ENCODE data around the gene HDAC11.

The HDAC11 gene

DNA sequence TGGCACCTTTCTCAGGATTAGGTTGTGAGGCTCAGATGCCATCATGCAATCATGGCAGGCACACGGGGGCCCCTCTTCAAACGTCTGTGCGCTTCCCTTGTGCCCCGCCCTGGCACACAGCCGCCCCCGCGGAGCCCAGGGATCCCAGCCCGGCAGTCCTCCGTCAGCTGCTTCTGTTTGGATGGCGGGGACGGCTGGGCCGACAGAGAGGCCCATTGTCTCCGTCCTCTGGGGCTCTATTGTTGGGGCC, 849 bp upstream of the HDAC11 start:
- TF ChIP-seq TEAD4 (IDR thresholded peaks at IDR 0.05): no peak
- TF ChIP-seq TCF12 (IDR thresholded peaks at IDR 0.05; ENCODE audit: low read depth): no peak
- peak; percentile 79 for TF ChIP-seq EGR1 (IDR thresholded peaks at IDR 0.05)

DNA sequence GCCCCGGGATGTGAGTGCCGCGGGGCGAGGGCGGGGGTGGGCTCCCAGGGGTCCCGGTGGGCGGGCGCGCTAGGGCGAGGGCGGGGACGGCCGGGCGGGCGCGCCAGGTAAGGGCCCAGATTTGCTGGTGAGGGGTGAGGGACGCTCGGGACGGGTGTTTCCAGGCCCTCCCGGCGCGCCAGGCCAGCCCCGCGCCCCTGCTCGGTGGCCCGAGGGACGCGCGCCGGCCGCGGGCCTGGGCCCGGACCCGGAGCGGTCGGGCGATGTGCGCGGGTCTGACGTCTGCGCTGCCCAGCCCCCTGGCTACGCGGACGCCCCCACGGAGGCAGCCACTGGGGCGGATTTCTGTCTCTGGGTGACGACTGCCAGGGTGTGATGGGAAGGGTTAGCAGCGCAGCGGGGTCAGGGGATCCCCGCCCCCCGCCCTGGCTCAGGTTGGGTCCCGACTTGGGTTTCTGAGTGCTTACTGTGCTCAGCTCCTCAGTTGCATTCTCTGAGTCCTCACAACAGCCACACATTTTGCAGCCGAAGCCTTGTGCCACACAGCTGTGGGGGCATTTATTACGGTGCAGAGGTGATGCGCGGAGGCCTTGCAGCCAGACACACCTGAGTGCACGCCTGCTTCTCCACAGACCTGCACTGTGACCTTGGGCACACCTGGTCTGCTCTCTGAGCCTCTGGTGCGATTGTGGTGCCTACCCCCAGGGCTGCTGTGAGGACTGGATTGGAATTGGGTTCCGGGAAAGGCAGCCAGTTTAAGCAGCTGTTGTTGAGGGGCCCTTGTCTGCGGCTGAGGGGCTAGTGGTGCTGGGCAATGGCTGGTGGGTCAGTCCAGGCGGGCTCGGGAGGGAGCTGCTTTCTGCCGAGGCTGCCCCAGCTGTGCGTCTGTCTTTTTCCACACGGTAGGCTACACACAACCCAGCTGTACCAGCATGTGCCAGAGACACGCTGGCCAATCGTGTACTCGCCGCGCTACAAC, 523 bp downstream of the HDAC11 start:
- TF ChIP-seq ZBTB7A (IDR thresholded peaks at IDR 0.05; ENCODE audit: low read depth) (peak; percentile 93), TEAD4 (IDR thresholded peaks at IDR 0.05) (no peak)

GRCh38 chr3:13482106-13482690, 2.1 kb downstream of the HDAC11 start:
- TF ChIP-seq CEBPB (IDR thresholded peaks at IDR 0.05) (no peak), CREB1 (IDR thresholded peaks at IDR 0.05; ENCODE audit: low read depth) (no peak), NFIC (IDR thresholded peaks at IDR 0.05) (no peak), MAX (IDR thresholded peaks at IDR 0.05) (no peak)

- TF ChIP-seq FOXM1 (IDR thresholded peaks at IDR 0.05; ENCODE audit: borderline replicate concordance, low read depth) (no peak), TEAD4 (IDR thresholded peaks at IDR 0.05) (no peak), TAF1 (IDR thresholded peaks at IDR 0.05; ENCODE audit: low read depth) (no peak), NFIC (IDR thresholded peaks at IDR 0.05) (no peak), YY1 (IDR thresholded peaks at IDR 0.05; ENCODE audit: low read depth) (no peak), ZBTB7A (IDR thresholded peaks at IDR 0.05; ENCODE audit: low read depth) (no peak), MAX (IDR thresholded peaks at IDR 0.05) (no peak), EGR1 (IDR thresholded peaks at IDR 0.05) (no peak), CREB1 (IDR thresholded peaks at IDR 0.05; ENCODE audit: low read depth) (no peak)
Observed at GRCh38 chr3:13483286-13483685, 3.2 kb downstream of the HDAC11 start.

- TF ChIP-seq EGR1 (IDR thresholded peaks at IDR 0.05): no peak
Observed at GRCh38 chr3:13483988-13484695, 4.0 kb downstream of the HDAC11 start.

DNA sequence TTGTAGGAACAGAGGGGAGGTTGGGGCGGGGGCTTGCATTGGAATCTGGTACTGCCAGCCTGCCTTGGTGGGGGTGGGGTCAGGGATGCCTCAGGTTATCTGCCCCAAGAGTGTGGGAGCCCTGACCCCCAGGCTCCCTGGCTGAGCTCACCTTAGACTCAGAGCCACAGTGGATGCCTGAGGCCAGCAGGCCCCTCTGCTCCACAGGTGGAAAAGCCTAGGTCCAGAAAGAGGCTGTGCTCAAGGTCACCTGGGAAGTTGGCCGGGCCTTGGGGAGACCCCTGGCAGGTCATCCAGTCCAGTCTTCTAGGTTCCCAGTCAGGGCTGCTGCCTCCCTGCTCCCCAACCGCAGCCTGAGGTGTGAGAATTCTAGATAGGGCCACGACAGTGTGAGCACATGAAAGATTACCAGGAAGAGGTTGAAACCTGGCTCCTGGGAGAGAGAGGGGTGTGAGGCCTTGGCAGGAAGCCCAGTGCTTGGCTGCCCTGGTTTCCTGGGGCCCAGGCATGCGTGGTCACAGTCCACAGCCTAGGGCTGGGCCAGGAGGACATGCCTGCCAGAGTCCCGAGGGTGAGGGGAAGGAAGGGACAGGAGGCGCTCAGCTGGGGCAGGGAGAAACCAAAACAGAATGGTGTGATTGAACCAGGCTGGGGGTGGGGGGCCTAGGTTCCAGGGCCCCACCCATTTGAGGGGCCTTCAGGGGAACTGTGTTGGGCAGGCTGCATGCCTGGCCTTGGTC, 4.9 kb downstream of the HDAC11 start:
- TF ChIP-seq TEAD4 (IDR thresholded peaks at IDR 0.05): peak; percentile 69
- peak; percentile 96 for TF ChIP-seq MAX (IDR thresholded peaks at IDR 0.05)
- no peak for TF ChIP-seq CEBPB (IDR thresholded peaks at IDR 0.05)
- peak; percentile 71; the same call in 1 of the 2 replicates for TF ChIP-seq EP300 (IDR thresholded peaks at IDR 0.05; ENCODE audit: borderline replicate concordance)
- TF ChIP-seq TCF12 (IDR thresholded peaks at IDR 0.05; ENCODE audit: low read depth): peak; percentile 72
- TF ChIP-seq NFIC (IDR thresholded peaks at IDR 0.05): peak; percentile 98
- TF ChIP-seq FOXM1 (IDR thresholded peaks at IDR 0.05; ENCODE audit: borderline replicate concordance, low read depth): no peak

- TF ChIP-seq RAD21 (IDR thresholded peaks at IDR 0.05; ENCODE audit: low read depth): no peak
- TF ChIP-seq TAF1 (IDR thresholded peaks at IDR 0.05; ENCODE audit: low read depth): no peak
- TF ChIP-seq TCF12 (IDR thresholded peaks at IDR 0.05; ENCODE audit: low read depth): no peak
- TF ChIP-seq YY1 (IDR thresholded peaks at IDR 0.05; ENCODE audit: low read depth): no peak
- TF ChIP-seq EP300 (IDR thresholded peaks at IDR 0.05; ENCODE audit: borderline replicate concordance): no peak
Observed at GRCh38 chr3:13487403-13487802, 7.3 kb downstream of the HDAC11 start.

GRCh38 chr3:13491206-13491974, 11.3 kb downstream of the HDAC11 start:
- no peak for TF ChIP-seq EGR1 (IDR thresholded peaks at IDR 0.05)
- TF ChIP-seq USF1 (IDR thresholded peaks at IDR 0.05): no peak
- no peak for TF ChIP-seq ZBTB7A (IDR thresholded peaks at IDR 0.05; ENCODE audit: low read depth)
- TF ChIP-seq TCF12 (IDR thresholded peaks at IDR 0.05; ENCODE audit: low read depth): no peak
- TF ChIP-seq RAD21 (IDR thresholded peaks at IDR 0.05; ENCODE audit: low read depth): no peak
- TF ChIP-seq EP300 (IDR thresholded peaks at IDR 0.05; ENCODE audit: borderline replicate concordance): no peak
- TF ChIP-seq CEBPB (IDR thresholded peaks at IDR 0.05): no peak
- TF ChIP-seq CREB1 (IDR thresholded peaks at IDR 0.05; ENCODE audit: low read depth): no peak
- no peak for TF ChIP-seq TEAD4 (IDR thresholded peaks at IDR 0.05)
- no peak for TF ChIP-seq TAF1 (IDR thresholded peaks at IDR 0.05; ENCODE audit: low read depth)
- TF ChIP-seq YY1 (IDR thresholded peaks at IDR 0.05; ENCODE audit: low read depth): no peak
- no peak for TF ChIP-seq FOXM1 (IDR thresholded peaks at IDR 0.05; ENCODE audit: borderline replicate concordance, low read depth)
- TF ChIP-seq NFIC (IDR thresholded peaks at IDR 0.05): no peak

DNA sequence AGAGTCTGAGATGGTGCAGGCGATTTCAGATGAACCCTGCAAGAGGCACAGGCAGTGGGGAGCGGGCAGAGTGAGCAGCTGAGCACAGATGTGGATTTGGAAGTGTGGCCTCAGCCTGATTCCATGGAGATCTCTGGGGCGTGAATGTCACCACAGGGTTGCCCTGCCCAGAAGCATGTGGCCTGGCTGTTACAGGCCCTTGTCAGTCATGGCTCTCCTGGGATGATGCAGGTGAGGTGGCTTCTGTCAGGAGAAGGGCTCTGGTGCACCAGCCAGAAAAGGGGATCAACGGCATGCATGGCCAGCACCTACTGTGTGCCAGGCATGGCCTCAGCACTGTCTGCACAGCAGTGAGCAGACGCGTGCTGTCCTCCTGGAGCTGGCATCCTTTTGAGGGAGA, 11.9 kb downstream of the HDAC11 start:
- TF ChIP-seq EP300 (IDR thresholded peaks at IDR 0.05; ENCODE audit: borderline replicate concordance) (no peak), YY1 (IDR thresholded peaks at IDR 0.05; ENCODE audit: low read depth) (no peak), USF1 (IDR thresholded peaks at IDR 0.05) (no peak), EGR1 (IDR thresholded peaks at IDR 0.05) (no peak), RAD21 (IDR thresholded peaks at IDR 0.05; ENCODE audit: low read depth) (no peak), TCF12 (IDR thresholded peaks at IDR 0.05; ENCODE audit: low read depth) (no peak), TAF1 (IDR thresholded peaks at IDR 0.05; ENCODE audit: low read depth) (no peak), CEBPB (IDR thresholded peaks at IDR 0.05) (no peak), CREB1 (IDR thresholded peaks at IDR 0.05; ENCODE audit: low read depth) (no peak), ZBTB7A (IDR thresholded peaks at IDR 0.05; ENCODE audit: low read depth) (no peak)
- TF ChIP-seq, protein P1, sequence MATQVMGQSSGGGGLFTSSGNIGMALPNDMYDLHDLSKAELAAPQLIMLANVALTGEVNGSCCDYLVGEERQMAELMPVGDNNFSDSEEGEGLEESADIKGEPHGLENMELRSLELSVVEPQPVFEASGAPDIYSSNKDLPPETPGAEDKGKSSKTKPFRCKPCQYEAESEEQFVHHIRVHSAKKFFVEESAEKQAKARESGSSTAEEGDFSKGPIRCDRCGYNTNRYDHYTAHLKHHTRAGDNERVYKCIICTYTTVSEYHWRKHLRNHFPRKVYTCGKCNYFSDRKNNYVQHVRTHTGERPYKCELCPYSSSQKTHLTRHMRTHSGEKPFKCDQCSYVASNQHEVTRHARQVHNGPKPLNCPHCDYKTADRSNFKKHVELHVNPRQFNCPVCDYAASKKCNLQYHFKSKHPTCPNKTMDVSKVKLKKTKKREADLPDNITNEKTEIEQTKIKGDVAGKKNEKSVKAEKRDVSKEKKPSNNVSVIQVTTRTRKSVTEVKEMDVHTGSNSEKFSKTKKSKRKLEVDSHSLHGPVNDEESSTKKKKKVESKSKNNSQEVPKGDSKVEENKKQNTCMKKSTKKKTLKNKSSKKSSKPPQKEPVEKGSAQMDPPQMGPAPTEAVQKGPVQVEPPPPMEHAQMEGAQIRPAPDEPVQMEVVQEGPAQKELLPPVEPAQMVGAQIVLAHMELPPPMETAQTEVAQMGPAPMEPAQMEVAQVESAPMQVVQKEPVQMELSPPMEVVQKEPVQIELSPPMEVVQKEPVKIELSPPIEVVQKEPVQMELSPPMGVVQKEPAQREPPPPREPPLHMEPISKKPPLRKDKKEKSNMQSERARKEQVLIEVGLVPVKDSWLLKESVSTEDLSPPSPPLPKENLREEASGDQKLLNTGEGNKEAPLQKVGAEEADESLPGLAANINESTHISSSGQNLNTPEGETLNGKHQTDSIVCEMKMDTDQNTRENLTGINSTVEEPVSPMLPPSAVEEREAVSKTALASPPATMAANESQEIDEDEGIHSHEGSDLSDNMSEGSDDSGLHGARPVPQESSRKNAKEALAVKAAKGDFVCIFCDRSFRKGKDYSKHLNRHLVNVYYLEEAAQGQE (IDR thresholded peaks at IDR 0.05; ENCODE audit: low read depth): no peak
